Transverse colon (tissue), 4 donors: ENCODE results near the gene FSTL3.

ENCODE experiments used
- POLR2A ChIP-seq: fragments of 450-650 bp; IDR thresholded peaks from one replicate; pipeline ENCODE4 v1.6.1; 2016; ENCODE audit warnings: antibody characterized with exemption, mild to moderate bottlenecking, moderate library complexity
- POLR2AphosphoS5 ChIP-seq, 3 donors: sonication (generic); formaldehyde crosslinking; IDR thresholded peaks; one replicate each; pipeline ENCODE4 v1.6.1; 2016; ENCODE audit warnings: antibody characterized with exemption in 3 of 3
- TF ChIP-seq, protein P1 (sequence below), 5 experiments: fragments of 200-600 bp in 3 of 5; fragments of 450-650 bp in 2 of 5; sonication (generic) in 3 of 5; IDR thresholded peaks; 1 replicate in 2 of 5; 2 replicates in 3 of 5; pipeline ENCODE4 v1.5.1; 2016 to 2017; ENCODE audit warnings: antibody characterized with exemption in 5 of 5, inconsistent platforms in 3 of 5, mild to moderate bottlenecking in 2 of 5, moderate library complexity in 1 of 5

DNA sequence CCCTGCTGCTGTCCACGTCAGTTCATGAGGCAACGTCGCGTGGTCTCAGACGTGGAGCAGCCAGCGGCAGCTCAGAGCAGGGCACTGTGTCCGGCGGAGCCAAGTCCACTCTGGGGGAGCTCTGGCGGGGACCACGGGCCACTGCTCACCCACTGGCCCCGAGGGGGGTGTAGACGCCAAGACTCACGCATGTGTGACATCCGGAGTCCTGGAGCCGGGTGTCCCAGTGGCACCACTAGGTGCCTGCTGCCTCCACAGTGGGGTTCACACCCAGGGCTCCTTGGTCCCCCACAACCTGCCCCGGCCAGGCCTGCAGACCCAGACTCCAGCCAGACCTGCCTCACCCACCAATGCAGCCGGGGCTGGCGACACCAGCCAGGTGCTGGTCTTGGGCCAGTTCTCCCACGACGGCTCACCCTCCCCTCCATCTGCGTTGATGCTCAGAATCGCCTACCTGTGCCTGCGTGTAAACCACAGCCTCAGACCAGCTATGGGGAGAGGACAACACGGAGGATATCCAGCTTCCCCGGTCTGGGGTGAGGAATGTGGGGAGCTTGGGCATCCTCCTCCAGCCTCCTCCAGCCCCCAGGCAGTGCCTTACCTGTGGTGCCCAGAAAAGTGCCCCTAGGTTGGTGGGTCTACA lies 6.6 kb downstream of the FSTL3 start:
- TF ChIP-seq, protein P1, sequence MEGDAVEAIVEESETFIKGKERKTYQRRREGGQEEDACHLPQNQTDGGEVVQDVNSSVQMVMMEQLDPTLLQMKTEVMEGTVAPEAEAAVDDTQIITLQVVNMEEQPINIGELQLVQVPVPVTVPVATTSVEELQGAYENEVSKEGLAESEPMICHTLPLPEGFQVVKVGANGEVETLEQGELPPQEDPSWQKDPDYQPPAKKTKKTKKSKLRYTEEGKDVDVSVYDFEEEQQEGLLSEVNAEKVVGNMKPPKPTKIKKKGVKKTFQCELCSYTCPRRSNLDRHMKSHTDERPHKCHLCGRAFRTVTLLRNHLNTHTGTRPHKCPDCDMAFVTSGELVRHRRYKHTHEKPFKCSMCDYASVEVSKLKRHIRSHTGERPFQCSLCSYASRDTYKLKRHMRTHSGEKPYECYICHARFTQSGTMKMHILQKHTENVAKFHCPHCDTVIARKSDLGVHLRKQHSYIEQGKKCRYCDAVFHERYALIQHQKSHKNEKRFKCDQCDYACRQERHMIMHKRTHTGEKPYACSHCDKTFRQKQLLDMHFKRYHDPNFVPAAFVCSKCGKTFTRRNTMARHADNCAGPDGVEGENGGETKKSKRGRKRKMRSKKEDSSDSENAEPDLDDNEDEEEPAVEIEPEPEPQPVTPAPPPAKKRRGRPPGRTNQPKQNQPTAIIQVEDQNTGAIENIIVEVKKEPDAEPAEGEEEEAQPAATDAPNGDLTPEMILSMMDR (IDR thresholded peaks at IDR 0.05): no peak
- TF ChIP-seq POLR2AphosphoS5 (IDR thresholded peaks at IDR 0.05) (no peak), POLR2A (no peak)
